Posterior cingulate gyrus (tissue), 11 donors: ENCODE data around the gene TKT.
A peak's percentile ranks its signal among the peaks of the same experiment; 100 is the strongest.

Experiments used
- DNase-seq, 10 donors: peaks; one replicate each; pipeline versions ENCODE4 v3.0.0 to v3.0.0-alpha.2; 2020 to 2021; ENCODE audit warnings: mixed read lengths in 3 of 10
- intact Hi-C: fragments of 100-400 bp; cut with DNase I; formaldehyde crosslinking; loops from one replicate; pipeline ENCODE4 v1.15.1; 2023

The TKT gene

GRCh38 chr3:53202331-53203015, 53.3 kb downstream of the TKT start:
- intact Hi-C loops, result no loop called here
- peak in 3 of 10 donors; percentile 47 to 68 (median 67) for DNase-seq

- peak in 3 of 10 donors; percentile 41 to 85 (median 78) for DNase-seq
- intact Hi-C loops, result no loop called here
These were observed 55.0 kb downstream of the TKT start for GRCh38 chr3:53200501-53201498.

- DNase-seq, result peak in 3 of 10 donors; percentile 17 to 54 (median 47)
- intact Hi-C loops, result no loop called here
These were observed 56.0 kb downstream of the TKT start for GRCh38 chr3:53199834-53200233.

GRCh38 chr3:53198996-53199395, 56.8 kb downstream of the TKT start:
- intact Hi-C loops, result no loop called here
- DNase-seq, result peak in 3 of 10 donors; percentile 17 to 44 (median 43)

- intact Hi-C loops, result no loop called here
- DNase-seq, result peak in 3 of 10 donors; percentile 24 to 63 (median 32)
These were observed 57.4 kb downstream of the TKT start for GRCh38 chr3:53198256-53198977.

- DNase-seq, result peak in 3 of 10 donors; percentile 35 to 63 (median 38)
- intact Hi-C loops, result loop anchor here (1.0 kb wide), 2 partner anchors 62 to 82 kb away; no protein-coding TSS in a partner anchor
These were observed 59.0 kb downstream of the TKT start for GRCh38 chr3:53196575-53197407.

- intact Hi-C loops, result loop anchor here (1.0 kb wide), 2 partner anchors 62 to 82 kb away; no protein-coding TSS in a partner anchor
- peak in 6 of 10 donors; percentile 29 to 87 (median 56) for DNase-seq
These were observed 59.9 kb downstream of the TKT start for GRCh38 chr3:53195602-53196574.

- intact Hi-C loops, result no loop called here
- peak in 3 of 10 donors; percentile 27 to 74 (median 31) for DNase-seq
These were observed 60.8 kb downstream of the TKT start for GRCh38 chr3:53195066-53195450.

GRCh38 chr3:53194210-53195065, 61.4 kb downstream of the TKT start:
- DNase-seq, result peak in 3 of 10 donors; percentile 36 to 72 (median 45)

GRCh38 chr3:53193466-53194209, 62.2 kb downstream of the TKT start:
- intact Hi-C loops, result no loop called here
- DNase-seq, result peak in 3 of 10 donors; percentile 38 to 84 (median 57)

More at GRCh38 chr3:53194210-53195065, 61.4 kb downstream of the TKT start:
- intact Hi-C loops, result no loop called here

GRCh38 chr3:53192608-53193007, 63.2 kb downstream of the TKT start:
- intact Hi-C loops, result no loop called here
- DNase-seq, result peak in 2 of 10 donors; percentile 31 to 70

- DNase-seq, result peak in 3 of 10 donors; percentile 49 to 78 (median 60)
- intact Hi-C loops, result no loop called here
These were observed 63.9 kb downstream of the TKT start for GRCh38 chr3:53191836-53192480.

GRCh38 chr3:53190659-53191058, 65.2 kb downstream of the TKT start:
- DNase-seq, result peak in 2 of 10 donors; percentile 5 to 64
- intact Hi-C loops, result no loop called here

GRCh38 chr3:53189276-53189675, 66.5 kb downstream of the TKT start:
- peak in 2 of 10 donors; percentile 11 to 36 for DNase-seq
- intact Hi-C loops, result no loop called here

- peak in 2 of 10 donors; percentile 58 to 63 for DNase-seq
- intact Hi-C loops, result no loop called here
These were observed 67.1 kb downstream of the TKT start for GRCh38 chr3:53188720-53189119.

- intact Hi-C loops, result no loop called here
- DNase-seq, result peak in 1 of 10 donors; percentile 22
These were observed 67.6 kb downstream of the TKT start for GRCh38 chr3:53188136-53188685.
